Stimulated activated effector memory CD8-positive, alpha-beta T cell treated with anti-CD3 and anti-CD28 coated beads, Interleukin-12 subunit alpha, Interleukin-12 subunit beta, amount 100 ng/mL, for 72 hours (primary cell): ENCODE data around the gene PRKN.
A peak's percentile ranks its signal among the peaks of the same experiment; 100 is the strongest.

ENCODE experiments used
- ATAC-seq: fragments of 150-1000 bp; cut with Tn5 transposase; 2 replicates; pipeline ENCODE4 v1.10.0; 2021
- DNase-seq, 2 donors: peaks; one replicate each; pipeline ENCODE4 v3.0.0; 2021 to 2022; ENCODE audit warnings: low spot score in 2 of 2
- H3K27ac Mint-ChIP-seq: one replicate; pipeline ENCODE4 v1.8.0; 2022; ENCODE audit warnings: mild to moderate bottlenecking, mixed read lengths
- H3K36me3 Mint-ChIP-seq: one replicate; pipeline ENCODE4 v1.8.0; 2022; ENCODE audit warnings: mild to moderate bottlenecking, mixed read lengths
- H3K4me1 Mint-ChIP-seq: one replicate; pipeline ENCODE4 v1.8.0; 2022; ENCODE audit warnings: mixed read lengths
- H3K4me3 Mint-ChIP-seq: one replicate; pipeline ENCODE4 v1.8.0; 2022; ENCODE audit warnings: mild to moderate bottlenecking, mixed read lengths
- H3K9me3 Mint-ChIP-seq: one replicate; pipeline ENCODE4 v1.8.0; 2022; ENCODE audit warnings: mixed read lengths

The PRKN gene

GRCh38 chr6:161403717-161404116, 1323.8 kb downstream of the PRKN start:
- no peaks in the 10 kb centered on the region for H3K4me1 Mint-ChIP-seq
- H3K9me3 Mint-ChIP-seq, result no peaks in the 10 kb centered on the region
- no peaks in the 10 kb centered on the region for H3K36me3 Mint-ChIP-seq
- no peak for ATAC-seq
- no peak overlapping the region for H3K4me3 Mint-ChIP-seq
- DNase-seq, result no peak
- no peak overlapping the region for H3K27ac Mint-ChIP-seq

- ATAC-seq, result no peak
- H3K27ac Mint-ChIP-seq, result no peak overlapping the region
Observed at GRCh38 chr6:161401587-161402309, 1325.8 kb downstream of the PRKN start.

GRCh38 chr6:161400671-161401070, 1326.9 kb downstream of the PRKN start:
- Mint-ChIP-seq H3K9me3 (no peaks in the 10 kb centered on the region), H3K27ac (no peak overlapping the region), H3K4me1 (no peaks in the 10 kb centered on the region), H3K4me3 (no peak overlapping the region), H3K36me3 (no peaks in the 10 kb centered on the region)
- ATAC-seq, result no peak
- DNase-seq, result no peak

More at GRCh38 chr6:161401587-161402309, 1325.8 kb downstream of the PRKN start:
- DNase-seq, result no peak
- Mint-ChIP-seq H3K9me3 (no peaks in the 10 kb centered on the region), H3K4me3 (no peak overlapping the region), H3K36me3 (no peaks in the 10 kb centered on the region), H3K4me1 (no peaks in the 10 kb centered on the region)

DNA sequence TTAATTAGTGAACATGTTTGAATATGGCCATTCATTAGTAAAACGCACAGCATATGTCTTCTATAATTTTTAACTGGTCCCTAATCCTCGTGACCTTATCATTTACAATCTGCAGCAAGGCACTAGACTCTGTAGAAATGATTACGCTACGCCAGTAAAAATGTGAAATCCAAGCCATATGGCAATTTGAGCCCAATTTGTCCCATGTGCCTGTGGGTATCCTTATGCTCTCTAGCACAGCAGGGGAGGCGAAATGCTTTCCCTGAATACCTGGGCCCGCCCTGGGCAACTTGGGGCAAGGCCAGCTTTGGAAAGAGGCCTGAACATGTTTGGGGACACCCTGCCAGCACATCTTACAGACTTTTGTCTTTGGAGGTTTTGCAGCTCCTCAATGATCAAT, 1331.0 kb downstream of the PRKN start:
- ATAC-seq, result no peak
- Mint-ChIP-seq H3K4me1 (no peaks in the 10 kb centered on the region), H3K4me3 (no peak overlapping the region), H3K9me3 (no peaks in the 10 kb centered on the region), H3K27ac (no peak overlapping the region), H3K36me3 (no peaks in the 10 kb centered on the region)
- DNase-seq, result no peak

DNA sequence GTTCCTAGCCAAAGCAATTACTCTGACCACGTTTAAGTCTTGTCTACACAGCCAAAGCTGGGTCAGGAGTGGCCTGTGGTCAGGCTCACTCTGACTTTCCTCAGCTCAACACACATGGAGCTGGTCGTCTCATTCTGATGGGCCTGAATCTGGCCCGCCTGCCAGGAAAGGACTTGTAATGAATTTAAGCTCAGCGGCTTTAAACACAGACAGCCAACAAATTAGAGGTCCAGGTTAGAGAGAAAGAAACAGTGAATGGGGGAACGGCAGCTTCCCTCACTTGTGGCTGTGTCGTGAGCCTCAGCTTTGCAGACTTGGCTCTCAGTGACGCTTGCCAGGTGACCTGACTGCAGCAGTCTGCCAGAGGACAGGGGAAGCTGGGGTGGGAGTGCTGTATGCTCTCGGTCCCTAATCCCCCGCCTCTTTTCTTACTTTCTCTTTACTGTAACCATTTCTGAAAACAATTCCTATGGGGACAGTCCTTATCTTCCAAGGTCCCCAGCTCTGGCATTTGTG, 1331.8 kb downstream of the PRKN start:
- ATAC-seq, result no peak
- no peaks in the 10 kb centered on the region for H3K36me3 Mint-ChIP-seq
- no peak overlapping the region for H3K4me3 Mint-ChIP-seq
- no peaks in the 10 kb centered on the region for H3K4me1 Mint-ChIP-seq
- DNase-seq, result no peak
- no peaks in the 10 kb centered on the region for H3K9me3 Mint-ChIP-seq
- no peak overlapping the region for H3K27ac Mint-ChIP-seq

DNA sequence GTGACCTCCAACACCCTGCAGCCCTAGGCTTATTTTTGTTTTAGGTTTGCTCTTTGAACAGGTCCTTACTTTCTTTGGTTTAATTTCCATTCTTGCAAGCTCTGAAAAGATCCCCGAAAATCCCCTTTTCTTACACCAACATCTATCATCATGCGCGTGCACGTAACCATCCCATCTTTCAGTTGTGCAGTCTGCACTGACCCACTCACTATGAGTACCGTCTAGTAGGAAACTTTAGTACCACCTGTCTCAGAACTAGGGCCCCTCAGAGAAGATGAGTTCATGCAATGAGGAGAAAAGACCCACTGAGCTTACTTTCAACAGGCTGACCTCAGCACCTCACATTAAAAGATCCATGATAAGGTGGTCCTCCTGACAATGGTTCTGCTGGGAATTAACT, 1333.1 kb downstream of the PRKN start:
- H3K36me3 Mint-ChIP-seq, result no peaks in the 10 kb centered on the region
- ATAC-seq (peak; percentile 43), DNase-seq (no peak)
- H3K9me3 Mint-ChIP-seq, result no peaks in the 10 kb centered on the region
- no peak overlapping the region for H3K4me3 Mint-ChIP-seq
- no peaks in the 10 kb centered on the region for H3K4me1 Mint-ChIP-seq
- no peak overlapping the region for H3K27ac Mint-ChIP-seq

DNA sequence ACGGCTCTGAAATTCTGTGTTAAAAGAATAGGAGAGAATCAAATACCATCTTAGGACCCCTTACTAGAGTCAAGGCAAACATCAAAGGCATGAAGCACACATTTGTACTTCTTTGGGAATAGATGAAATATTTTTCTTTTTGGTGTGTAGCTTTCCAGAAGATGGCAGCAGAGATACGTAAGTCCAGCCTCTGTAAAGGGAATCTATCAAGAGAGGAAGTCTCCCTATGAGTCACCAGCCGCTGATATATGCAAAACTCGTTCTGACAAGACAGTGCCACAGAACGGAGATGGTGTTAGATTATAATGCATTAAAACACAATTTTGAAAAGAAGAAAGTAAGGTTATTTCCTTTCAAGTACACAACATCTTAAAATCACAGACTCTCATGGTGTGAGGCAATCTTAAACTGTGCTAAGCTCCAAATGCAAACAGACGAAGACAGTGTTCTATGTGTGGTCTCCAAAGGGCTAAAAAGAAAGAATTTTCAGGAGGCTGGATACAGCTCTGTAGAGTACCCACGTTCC, 1333.7 kb downstream of the PRKN start:
- H3K4me3 Mint-ChIP-seq, result no peak overlapping the region
- no peaks in the 10 kb centered on the region for H3K36me3 Mint-ChIP-seq
- no peaks in the 10 kb centered on the region for H3K9me3 Mint-ChIP-seq
- peak; percentile 11 to 55 for DNase-seq
- H3K4me1 Mint-ChIP-seq, result no peaks in the 10 kb centered on the region
- H3K27ac Mint-ChIP-seq, result no peak overlapping the region
- peak; percentile 99 for ATAC-seq

DNA sequence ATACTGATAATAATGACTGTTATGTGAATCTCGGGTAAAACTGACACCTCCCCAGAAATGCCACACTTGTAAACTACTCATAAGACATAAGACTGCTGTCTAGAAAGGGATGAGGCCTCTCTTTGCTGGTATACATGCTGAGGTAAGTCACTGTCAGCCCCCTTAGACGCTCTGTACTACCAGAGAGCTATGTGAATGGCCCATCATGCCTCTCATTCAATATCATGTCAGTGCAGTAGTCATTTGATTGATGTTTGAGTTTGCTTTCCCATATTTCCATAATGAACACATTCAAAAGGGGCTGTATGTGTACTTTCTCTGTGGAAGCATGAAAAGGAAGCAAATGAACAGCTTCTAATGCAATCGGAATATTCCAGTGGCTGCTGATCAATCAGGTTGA, 1334.3 kb downstream of the PRKN start:
- H3K4me1 Mint-ChIP-seq, result no peaks in the 10 kb centered on the region
- no peak for ATAC-seq
- DNase-seq, result no peak
- H3K36me3 Mint-ChIP-seq, result no peaks in the 10 kb centered on the region
- H3K27ac Mint-ChIP-seq, result no peak overlapping the region
- no peaks in the 10 kb centered on the region for H3K9me3 Mint-ChIP-seq
- H3K4me3 Mint-ChIP-seq, result no peak overlapping the region

DNA sequence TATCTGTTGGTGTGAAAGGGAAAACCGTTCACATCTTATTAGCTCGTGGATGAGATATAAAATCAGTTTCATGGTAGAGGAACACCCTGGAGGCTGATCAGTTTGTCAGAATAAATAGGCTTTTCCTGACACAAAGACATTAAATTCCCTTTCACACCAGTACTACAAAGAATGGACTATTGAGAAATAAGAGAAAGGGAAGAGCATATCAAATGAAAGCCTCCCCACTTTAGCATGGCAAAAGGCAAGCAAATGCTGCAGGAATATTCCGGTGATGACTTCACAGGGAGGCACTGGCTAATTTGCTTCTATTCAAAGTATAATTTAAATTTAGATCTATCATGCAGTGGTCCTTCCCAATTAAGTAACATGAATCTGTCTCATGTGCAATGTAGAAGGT, 1337.8 kb downstream of the PRKN start:
- H3K27ac Mint-ChIP-seq, result no peak overlapping the region
- DNase-seq (no peak), ATAC-seq (no peak)
- H3K9me3 Mint-ChIP-seq, result no peaks in the 10 kb centered on the region
- H3K4me3 Mint-ChIP-seq, result no peak overlapping the region
- no peaks in the 10 kb centered on the region for H3K4me1 Mint-ChIP-seq
- H3K36me3 Mint-ChIP-seq, result no peaks in the 10 kb centered on the region

DNA sequence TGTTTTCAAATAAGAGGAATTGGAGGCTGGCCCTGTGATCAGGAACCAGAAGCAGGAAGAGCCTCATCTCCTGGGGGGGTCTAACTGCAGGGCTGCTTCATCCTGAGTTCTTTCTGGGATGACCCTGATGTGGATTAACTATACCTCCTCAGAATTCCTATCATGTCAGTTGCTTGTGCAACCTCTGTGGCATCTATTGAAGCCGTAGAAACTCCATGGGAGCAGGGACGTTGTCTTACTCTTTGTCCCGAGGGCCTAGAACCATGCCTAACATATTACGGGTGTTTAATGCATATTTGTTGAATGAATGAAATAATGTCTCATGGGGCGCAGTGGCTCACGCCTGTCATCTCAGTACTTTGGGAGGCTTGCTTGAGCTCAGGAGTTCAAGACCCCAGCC, 1343.6 kb downstream of the PRKN start:
- no peak for DNase-seq
- ATAC-seq, result no peak
- peaks cover 5% of the 10 kb centered on the region for H3K4me1 Mint-ChIP-seq
- H3K9me3 Mint-ChIP-seq, result no peaks in the 10 kb centered on the region
- H3K27ac Mint-ChIP-seq, result no peak overlapping the region
- H3K36me3 Mint-ChIP-seq, result no peaks in the 10 kb centered on the region
- H3K4me3 Mint-ChIP-seq, result no peak overlapping the region

- ATAC-seq (no peak), DNase-seq (no peak)
- Mint-ChIP-seq H3K36me3 (no peaks in the 10 kb centered on the region), H3K4me1 (peaks cover 5% of the 10 kb centered on the region), H3K27ac (no peak overlapping the region), H3K4me3 (no peak overlapping the region), H3K9me3 (no peaks in the 10 kb centered on the region)
Observed at GRCh38 chr6:161379834-161380582, 1347.6 kb downstream of the PRKN start.

GRCh38 chr6:161378115-161378514, 1349.5 kb downstream of the PRKN start:
- no peak for DNase-seq
- peaks cover 5% of the 10 kb centered on the region for H3K4me1 Mint-ChIP-seq
- ATAC-seq, result no peak
- no peaks in the 10 kb centered on the region for H3K36me3 Mint-ChIP-seq
- no peak overlapping the region for H3K4me3 Mint-ChIP-seq
- no peaks in the 10 kb centered on the region for H3K9me3 Mint-ChIP-seq
- no peak overlapping the region for H3K27ac Mint-ChIP-seq

DNA sequence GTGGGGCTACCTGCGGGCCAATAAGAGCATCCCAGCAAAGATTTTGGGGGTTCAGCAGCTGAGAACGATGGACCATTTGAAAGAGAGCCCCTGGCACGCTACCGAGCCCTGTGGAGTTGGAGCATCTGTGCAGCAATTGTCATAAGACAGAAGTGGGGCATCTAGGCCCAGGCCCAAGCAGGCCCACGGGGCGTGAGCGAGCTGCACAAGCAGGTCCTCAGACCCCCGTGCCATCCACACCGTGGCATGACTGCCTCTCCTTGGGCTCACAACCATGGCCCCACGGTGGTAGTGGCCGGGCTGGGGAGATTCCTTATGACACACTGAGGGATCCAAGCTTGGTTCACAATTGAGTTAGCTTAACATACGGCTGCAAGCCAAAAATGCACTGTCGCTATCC, 1350.5 kb downstream of the PRKN start:
- DNase-seq (no peak), ATAC-seq (no peak)
- Mint-ChIP-seq H3K36me3 (no peaks in the 10 kb centered on the region), H3K9me3 (no peaks in the 10 kb centered on the region), H3K4me1 (peaks cover 5% of the 10 kb centered on the region), H3K27ac (no peak overlapping the region), H3K4me3 (no peak overlapping the region)

DNA sequence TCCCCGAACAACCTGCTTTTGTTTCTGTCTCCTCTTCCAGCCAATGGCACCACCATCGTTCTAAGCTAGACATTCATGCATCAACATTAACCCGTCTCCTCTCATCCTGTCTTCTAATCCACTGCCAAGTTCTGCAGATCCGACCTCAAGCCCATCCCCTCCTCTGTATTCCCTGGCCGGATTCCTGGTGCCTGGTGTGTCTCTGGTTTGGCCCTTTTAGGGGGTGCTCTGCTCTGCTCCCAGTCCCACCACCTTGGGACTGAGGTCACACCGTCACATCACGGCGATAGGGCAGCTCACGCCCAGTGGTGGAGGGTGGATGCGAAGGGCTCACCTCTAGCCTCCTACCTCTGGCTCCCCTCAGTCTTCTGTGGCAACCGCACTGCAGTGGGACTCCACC, 1351.2 kb downstream of the PRKN start:
- no peaks in the 10 kb centered on the region for H3K9me3 Mint-ChIP-seq
- DNase-seq, result no peak
- H3K36me3 Mint-ChIP-seq, result no peaks in the 10 kb centered on the region
- H3K27ac Mint-ChIP-seq, result no peak overlapping the region
- ATAC-seq, result no peak
- H3K4me1 Mint-ChIP-seq, result peaks cover 5% of the 10 kb centered on the region
- no peak overlapping the region for H3K4me3 Mint-ChIP-seq

GRCh38 chr6:161374971-161375873, 1352.3 kb downstream of the PRKN start:
- DNase-seq (no peak), ATAC-seq (no peak)
- Mint-ChIP-seq H3K4me3 (no peak overlapping the region), H3K9me3 (no peaks in the 10 kb centered on the region), H3K27ac (no peak overlapping the region), H3K4me1 (peaks cover 5% of the 10 kb centered on the region), H3K36me3 (no peaks in the 10 kb centered on the region)
